HepG2 (cell line): ENCODE measurements around the gene CCNQ. TPM values are rescaled to one million over a fixed set of nuclear protein-coding genes. Genes with fewer than 3 reads are reported as not detected.
A peak's percentile ranks its signal among the peaks of the same experiment; 100 is the strongest.

Experiments
- ATAC-seq: fragments of 200-7000 bp; cut with Tn5 transposase; 3 replicates; pipeline ENCODE4 v1.9.1; 2020; ENCODE audit warnings: mild to moderate bottlenecking, moderate library complexity
- BruUV-seq: library from RNA; stranded (reverse); fragments of 400-500 nt; replicated peaks from 2 replicates; lab custom pipeline; 2021; lab: Mats Ljungman, UMichigan
- CTCF ChIA-PET: fragments of 300-600 bp; formaldehyde crosslinking; extraction: SDS; loops from one replicate; lab custom pipeline; 2021; ENCODE audit warnings: low total read pairs, inconsistent platforms, low intra/inter-chr PET ratio; lab: Yijun Ruan, JAX
- POLR2A ChIA-PET: fragments of 350-600 bp; sonication (Branson Sonifier 250); formaldehyde crosslinking; loops from one replicate; lab custom pipeline; 2020; ENCODE audit warnings: antibody characterized with exemption, inconsistent platforms; lab: Yijun Ruan, JAX
- DNase-seq: peaks from one replicate; pipeline ENCODE4 v3.0.0-alpha.2; 2015; ENCODE audit warnings: low spot score
- FAIRE-seq: peaks from 3 replicates; lab custom pipeline; 2011; peaks lifted over from hg19 to GRCh38; lab: Jason Lieb, UNC
- H2AFZ ChIP-seq: one replicate; pipeline ENCODE4 v1.6.1; 2011; ENCODE audit warnings: low read length, inconsistent platforms
- H3K27ac ChIP-seq: fragments of 300-600 bp; 3 replicates; pipeline ENCODE4 v1.8.0; 2011; ENCODE audit warnings: mixed run types, mild to moderate bottlenecking, mixed read lengths, low read length, inconsistent platforms; ENCODE audit not compliant: insufficient read depth; ENCODE audit errors: extremely low read length
- H3K27me3 ChIP-seq, 2 experiments: fragments of 200-600 bp in 1 of 2; 2 replicates in 1 of 2; 3 replicates in 1 of 2; pipeline versions ENCODE4 v1.6.0 to v1.8.0; 2011; ENCODE audit warnings: low read length in 2 of 2, mild to moderate bottlenecking in 2 of 2, moderate library complexity in 2 of 2, inconsistent platforms in 1 of 2; ENCODE audit not compliant: insufficient read depth in 2 of 2, control insufficient read depth in 1 of 2
- H3K36me3 ChIP-seq, 2 experiments: fragments of 200-600 bp in 1 of 2; replicated peaks in 1 of 2; 2 replicates in 1 of 2; 3 replicates in 1 of 2; pipeline versions ENCODE4 v1.5.1 to v1.8.0; 2011; ENCODE audit warnings: low read length in 2 of 2, inconsistent platforms in 1 of 2; ENCODE audit not compliant: insufficient read depth in 2 of 2, control insufficient read depth in 1 of 2
- H3K4me1 ChIP-seq: 2 replicates; pipeline ENCODE4 v1.5.1; 2012; ENCODE audit warnings: low read length, inconsistent platforms; ENCODE audit not compliant: insufficient read depth
- H3K4me2 ChIP-seq: 2 replicates; pipeline ENCODE4 v1.6.0; 2011; ENCODE audit warnings: low read depth, low read length, inconsistent platforms
- H3K4me3 ChIP-seq, 3 experiments: fragments of 200-600 bp in 1 of 3; sonication (generic), shearing (Covaris generic) in 1 of 3; replicated peaks in 1 of 3; 2 replicates each; pipeline ENCODE4 v1.5.1; 2011 to 2016; ENCODE audit warnings: low read length in 3 of 3, inconsistent platforms in 2 of 3, low read depth in 2 of 3, mild to moderate bottlenecking in 2 of 3, control low read depth in 1 of 3, mixed read lengths in 1 of 3; ENCODE audit not compliant: insufficient read depth in 1 of 3
- H3K79me2 ChIP-seq: one replicate; pipeline ENCODE4 v1.6.1; 2011; ENCODE audit warnings: low read length, inconsistent platforms; ENCODE audit not compliant: insufficient read depth
- H3K9ac ChIP-seq: 2 replicates; pipeline ENCODE4 v1.6.0; 2011; ENCODE audit warnings: mild to moderate bottlenecking, low read depth, low read length, inconsistent platforms; ENCODE audit not compliant: insufficient read depth
- H3K9me3 ChIP-seq: 2 replicates; pipeline ENCODE4 v1.5.1; 2012; ENCODE audit warnings: mild to moderate bottlenecking, low read length
- H4K20me1 ChIP-seq: 2 replicates; pipeline ENCODE4 v1.6.0; 2011; ENCODE audit warnings: inconsistent platforms, mild to moderate bottlenecking, low read length, moderate library complexity; ENCODE audit not compliant: insufficient read depth
- ATAD3A ChIP-seq: sonication (generic); formaldehyde crosslinking; IDR thresholded peaks from 2 replicates; pipeline ENCODE4 v1.4.0; 2020; ENCODE audit warnings: missing genetic modification reagents
- CENPX ChIP-seq: sonication (generic); formaldehyde crosslinking; IDR thresholded peaks from 2 replicates; pipeline ENCODE4 v1.9.0; 2021; ENCODE audit warnings: mild to moderate bottlenecking, missing genetic modification reagents, moderate library complexity
- HMG20A ChIP-seq: IDR thresholded peaks from 2 replicates; pipeline ENCODE4 v1.6.1; 2016; ENCODE audit warnings: borderline replicate concordance
- HNRNPH1 ChIP-seq: fragments of 200-400 bp; formaldehyde crosslinking; optimal IDR thresholded peaks from 2 replicates; pipeline ENCODE3; 2017; ENCODE audit warnings: mild to moderate bottlenecking, low read depth, low read length
- KDM2A ChIP-seq: sonication (generic); formaldehyde crosslinking; IDR thresholded peaks from 2 replicates; pipeline ENCODE4 v1.4.0; 2020; ENCODE audit warnings: low read depth, missing genetic modification reagents, borderline replicate concordance
- MYNN ChIP-seq: sonication (generic); formaldehyde crosslinking; IDR thresholded peaks from 2 replicates; pipeline ENCODE4 v1.4.0; 2020; ENCODE audit warnings: mild to moderate bottlenecking, low read depth, missing genetic modification reagents
- NONO ChIP-seq, 2 experiments: fragments of 450-650 bp in 1 of 2; sonication (generic) in 1 of 2; formaldehyde crosslinking in 1 of 2; IDR thresholded peaks in 1 of 2; conservative IDR thresholded peaks in 1 of 2; 2 replicates each; pipeline versions ENCODE4 v1.6.1 to v1.8.0; 2017 to 2022; ENCODE audit warnings: mild to moderate bottlenecking in 1 of 2, missing genetic modification reagents in 1 of 2, moderate library complexity in 1 of 2
- RFX1 ChIP-seq: fragments of 450-650 bp; IDR thresholded peaks from 2 replicates; pipeline ENCODE4 v1.6.1; 2017
- RXRB ChIP-seq: IDR thresholded peaks from 2 replicates; pipeline ENCODE4 v1.6.1; 2016; ENCODE audit warnings: borderline replicate concordance, missing genetic modification reagents, missing compliant biosample characterization
- SAP130 ChIP-seq: IDR thresholded peaks from 2 replicates; pipeline ENCODE4 v1.6.1; 2016; ENCODE audit warnings: low read depth
- SIX1 ChIP-seq: sonication (generic); formaldehyde crosslinking; IDR thresholded peaks from 2 replicates; pipeline ENCODE4 v1.4.0; 2020; ENCODE audit warnings: missing genetic modification reagents, borderline replicate concordance
- THYN1 ChIP-seq: sonication (generic); formaldehyde crosslinking; IDR thresholded peaks from 2 replicates; pipeline ENCODE4 v1.8.1; 2023; ENCODE audit warnings: low read depth, mild to moderate bottlenecking, moderate library complexity, missing genetic modification reagents, borderline replicate concordance
- XRCC5 ChIP-seq: fragments of 200-400 bp; formaldehyde crosslinking; optimal IDR thresholded peaks from 2 replicates; pipeline ENCODE3; 2017; ENCODE audit warnings: mild to moderate bottlenecking, low read length
- ZNF3 ChIP-seq: IDR thresholded peaks from 2 replicates; pipeline ENCODE4 v1.7.0; 2017; ENCODE audit warnings: inconsistent platforms
- WGBS: methylation state at CpG from one replicate; pipeline ENCODE4 v1.1.6; 2017; ENCODE audit warnings: low lambda C conversion rate; 5-methylcytosine and 5-hydroxymethylcytosine counted together
- in situ Hi-C: cut with HindIII; loops from 2 replicates; pipeline ENCODE4 v1.10.0; 2017; ENCODE audit warnings: low pct_unique_long_range_greater_than_20kb; ENCODE audit not compliant: extremely low pct_ligation_motif_present
- intact Hi-C: fragments of 100-400 bp; cut with micrococcal nuclease; formaldehyde crosslinking; loops from one replicate; pipeline ENCODE4 v1.10.0; 2022; ENCODE audit not compliant: unreplicated experiment
- polyA plus RNA-seq, 8 experiments: library from polyadenylated mRNA; depleted of rRNA in 3 of 8; stranded (reverse) in 7 of 8; unstranded in 1 of 8; fragments of >200 nt; fragmentation: Illumina TruSeq in 4 of 8; extraction: Trizol in 4 of 8; gene quantifications; 2 replicates each; pipeline versions ENCODE4 v1.2.1 to v1.2.3, GENCODE V29; 2011 to 2016; ENCODE audit warnings: low read depth in 4 of 8, missing spikeins in 1 of 8, mixed read lengths in 1 of 8; ENCODE audit not compliant: insufficient read depth in 1 of 8
- total RNA-seq, 5 experiments: library from RNA; depleted of rRNA; stranded (reverse); fragments of >200 nt; fragmentation: Illumina TruSeq; extraction: Trizol; gene quantifications; 2 replicates each; pipeline ENCODE4 v1.2.3, GENCODE V29; 2016; ENCODE audit warnings: low read depth in 1 of 5
- TF ChIP-seq, protein P1 (sequence below): sonication (generic); formaldehyde crosslinking; IDR thresholded peaks from 2 replicates; pipeline ENCODE4 v1.4.0; 2020; ENCODE audit warnings: missing genetic modification reagents, borderline replicate concordance
- TF ChIP-seq, protein P2 (sequence below): sonication (generic); formaldehyde crosslinking; IDR thresholded peaks from 2 replicates; pipeline ENCODE4 v1.4.0; 2020; ENCODE audit warnings: mild to moderate bottlenecking, missing genetic modification reagents

CCNQ gene
- total and polyA plus RNA-seq, 2 of the 13 experiments (the other 11 are each of a cell fraction or from before 2014, with no cell fraction given) = 15.0 to 25.5 TPM

DNA sequence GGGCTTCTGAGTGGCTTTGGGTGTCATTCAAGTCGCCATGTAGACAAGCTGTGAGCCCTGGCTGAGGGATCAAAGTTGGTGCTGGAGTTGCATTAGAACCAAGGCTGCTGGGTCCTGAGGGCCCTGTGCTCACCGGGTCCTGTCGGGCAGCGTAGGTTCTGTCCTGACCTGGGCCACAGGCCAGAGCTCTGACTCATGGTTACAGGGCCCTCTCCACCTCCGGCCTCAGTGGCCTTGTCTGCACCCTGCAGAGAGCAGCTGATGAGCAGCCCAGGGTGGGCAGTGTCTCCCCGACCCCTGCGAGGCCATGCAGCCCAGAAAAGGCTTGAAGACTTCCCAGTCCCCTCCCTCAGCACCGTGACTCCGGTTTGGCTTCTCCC lies 59.0 kb downstream of the CCNQ start (continued):
- no peak for TF ChIP-seq ATAD3A (CRISPR knock-in tag)
- TF ChIP-seq SAP130 (CRISPR knock-in tag) = no peak
- TF ChIP-seq, protein P1, sequence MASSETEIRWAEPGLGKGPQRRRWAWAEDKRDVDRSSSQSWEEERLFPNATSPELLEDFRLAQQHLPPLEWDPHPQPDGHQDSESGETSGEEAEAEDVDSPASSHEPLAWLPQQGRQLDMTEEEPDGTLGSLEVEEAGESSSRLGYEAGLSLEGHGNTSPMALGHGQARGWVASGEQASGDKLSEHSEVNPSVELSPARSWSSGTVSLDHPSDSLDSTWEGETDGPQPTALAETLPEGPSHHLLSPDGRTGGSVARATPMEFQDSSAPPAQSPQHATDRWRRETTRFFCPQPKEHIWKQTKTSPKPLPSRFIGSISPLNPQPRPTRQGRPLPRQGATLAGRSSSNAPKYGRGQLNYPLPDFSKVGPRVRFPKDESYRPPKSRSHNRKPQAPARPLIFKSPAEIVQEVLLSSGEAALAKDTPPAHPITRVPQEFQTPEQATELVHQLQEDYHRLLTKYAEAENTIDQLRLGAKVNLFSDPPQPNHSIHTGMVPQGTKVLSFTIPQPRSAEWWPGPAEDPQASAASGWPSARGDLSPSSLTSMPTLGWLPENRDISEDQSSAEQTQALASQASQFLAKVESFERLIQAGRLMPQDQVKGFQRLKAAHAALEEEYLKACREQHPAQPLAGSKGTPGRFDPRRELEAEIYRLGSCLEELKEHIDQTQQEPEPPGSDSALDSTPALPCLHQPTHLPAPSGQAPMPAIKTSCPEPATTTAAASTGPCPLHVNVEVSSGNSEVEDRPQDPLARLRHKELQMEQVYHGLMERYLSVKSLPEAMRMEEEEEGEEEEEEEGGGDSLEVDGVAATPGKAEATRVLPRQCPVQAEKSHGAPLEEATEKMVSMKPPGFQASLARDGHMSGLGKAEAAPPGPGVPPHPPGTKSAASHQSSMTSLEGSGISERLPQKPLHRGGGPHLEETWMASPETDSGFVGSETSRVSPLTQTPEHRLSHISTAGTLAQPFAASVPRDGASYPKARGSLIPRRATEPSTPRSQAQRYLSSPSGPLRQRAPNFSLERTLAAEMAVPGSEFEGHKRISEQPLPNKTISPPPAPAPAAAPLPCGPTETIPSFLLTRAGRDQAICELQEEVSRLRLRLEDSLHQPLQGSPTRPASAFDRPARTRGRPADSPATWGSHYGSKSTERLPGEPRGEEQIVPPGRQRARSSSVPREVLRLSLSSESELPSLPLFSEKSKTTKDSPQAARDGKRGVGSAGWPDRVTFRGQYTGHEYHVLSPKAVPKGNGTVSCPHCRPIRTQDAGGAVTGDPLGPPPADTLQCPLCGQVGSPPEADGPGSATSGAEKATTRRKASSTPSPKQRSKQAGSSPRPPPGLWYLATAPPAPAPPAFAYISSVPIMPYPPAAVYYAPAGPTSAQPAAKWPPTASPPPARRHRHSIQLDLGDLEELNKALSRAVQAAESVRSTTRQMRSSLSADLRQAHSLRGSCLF (CRISPR knock-in tag) = no peak
- TF ChIP-seq CENPX (CRISPR knock-in tag) = no peak
- no peak for TF ChIP-seq HNRNPH1

DNA sequence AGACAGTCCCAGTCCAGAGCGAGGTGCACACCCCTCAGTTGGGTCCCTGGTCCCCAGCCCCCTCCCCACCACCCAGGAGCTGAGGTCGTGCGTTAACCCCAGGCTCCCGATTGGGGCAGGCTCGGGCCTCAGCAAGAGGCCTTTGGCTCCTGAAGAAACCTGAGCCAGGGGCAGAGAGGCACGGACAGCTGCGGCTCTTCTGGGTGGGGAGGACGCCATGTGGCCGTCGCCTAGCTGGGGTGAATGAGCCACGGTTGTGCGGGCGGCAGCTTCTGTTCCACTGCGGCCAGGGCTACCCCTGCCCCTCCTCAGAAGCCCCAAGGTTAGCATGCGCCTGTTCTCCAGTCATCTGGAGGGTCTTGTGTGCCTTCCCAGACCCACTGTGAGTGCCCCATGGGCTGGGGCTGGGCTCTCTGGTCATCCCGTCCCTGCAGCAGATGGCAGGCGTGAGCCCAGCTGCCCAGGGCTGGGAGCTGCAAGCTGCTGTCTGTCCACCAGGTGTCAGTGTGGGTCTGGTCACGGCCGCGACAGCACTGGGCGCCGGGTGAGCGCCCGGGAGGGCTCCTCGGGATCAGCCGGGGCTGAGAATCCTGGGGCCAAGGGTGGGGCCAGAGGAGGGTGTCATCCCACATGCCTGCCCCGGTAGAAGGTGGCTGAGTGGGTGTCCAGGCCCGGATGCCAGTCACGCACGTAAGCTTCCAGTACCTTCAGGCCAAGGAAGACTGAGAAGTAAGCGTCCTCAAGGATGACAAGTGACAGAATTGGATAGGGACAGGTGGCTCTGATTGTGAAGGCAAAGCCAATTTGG lies 59.6 kb downstream of the CCNQ start:
- Histone ChIP-seq H3K27ac (no peak overlapping the region), H3K79me2 (no peaks in the 10 kb centered on the region), H3K4me2 (no peak overlapping the region), H3K4me1 (0 out of 2 replicates have a peak, but pooled peaks cover 5% of the 10 kb centered on the region), H2AFZ (no peak overlapping the region), H3K9ac (no peak overlapping the region), H3K27me3 (peaks cover 8 to 48% of the 10 kb centered on the region in 2 experiments; a peak in 4 of 5 replicates), H3K4me3 (no peak overlapping the region), H3K36me3 (no peaks in the 10 kb centered on the region), H4K20me1 (no peaks in the 10 kb centered on the region), H3K9me3 (no peaks in the 10 kb centered on the region)
- peak; percentile 89 for ATAC-seq
- CTCF ChIA-PET = interaction anchor here (1.5 to 2.9 kb wide), 3 partner anchors 123 to 129 kb away, joined by 3 to 25 read pairs (median 7); no protein-coding TSS in a partner anchor
- POLR2A ChIA-PET = interaction anchor here (1.0 kb wide), 1 partner anchor 129 kb away, joined by 4 read pairs; no protein-coding TSS in a partner anchor
- peak; percentile 23 for DNase-seq
- no TSS peak for BruUV-seq
- WGBS = 0% methylated on average over 5 of the region's 31 CpGs
- FAIRE-seq = peak; percentile 82
- in situ Hi-C loops = no loop called here
- intact Hi-C loops = loop anchor here (1.0 to 5.0 kb wide), 2 partner anchors 129 to 672 kb away; no protein-coding TSS in a partner anchor
- TF ChIP-seq MYNN (CRISPR knock-in tag) (no peak), HMG20A (no peak), ZNF3 (CRISPR knock-in tag) (no peak), RXRB (CRISPR knock-in tag) (0 out of 2 replicates have a peak, but pooled peaks have one; percentile 11), RFX1 (no peak), SIX1 (CRISPR knock-in tag) (no peak), NONO (IDR thresholded peaks at IDR 0.05) (no peak), NONO (CRISPR knock-in tag; conservative IDR thresholded peaks at IDR 0.05) (0 out of 2 replicates have a peak, but pooled peaks have one; percentile 37), THYN1 (CRISPR knock-in tag) (no peak), XRCC5 (peak; percentile 57), KDM2A (CRISPR knock-in tag) (peak; percentile 55; the same call in 1 of the 2 replicates)
- TF ChIP-seq, protein P2, sequence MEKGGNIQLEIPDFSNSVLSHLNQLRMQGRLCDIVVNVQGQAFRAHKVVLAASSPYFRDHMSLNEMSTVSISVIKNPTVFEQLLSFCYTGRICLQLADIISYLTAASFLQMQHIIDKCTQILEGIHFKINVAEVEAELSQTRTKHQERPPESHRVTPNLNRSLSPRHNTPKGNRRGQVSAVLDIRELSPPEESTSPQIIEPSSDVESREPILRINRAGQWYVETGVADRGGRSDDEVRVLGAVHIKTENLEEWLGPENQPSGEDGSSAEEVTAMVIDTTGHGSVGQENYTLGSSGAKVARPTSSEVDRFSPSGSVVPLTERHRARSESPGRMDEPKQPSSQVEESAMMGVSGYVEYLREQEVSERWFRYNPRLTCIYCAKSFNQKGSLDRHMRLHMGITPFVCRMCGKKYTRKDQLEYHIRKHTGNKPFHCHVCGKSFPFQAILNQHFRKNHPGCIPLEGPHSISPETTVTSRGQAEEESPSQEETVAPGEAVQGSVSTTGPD (CRISPR knock-in tag) = no peak
